ENCODE measurements around the gene GALNT12.

GALNT12 gene

GRCh38 chr9:98805506-98806272 lies 1.8 kb upstream of the GALNT12 start:
- no peak for DNase-seq

- DNase-seq = no peak
These were observed 955 bp upstream of the GALNT12 start for GRCh38 chr9:98806394-98807035.

GRCh38 chr9:98807814-98808195 lies 335 bp downstream of the GALNT12 start:
- DNase-seq = no peak

- no peak for DNase-seq
These were observed 943 bp downstream of the GALNT12 start for GRCh38 chr9:98808411-98808815.

- no peak for DNase-seq
These were observed 1.4 kb downstream of the GALNT12 start for GRCh38 chr9:98808875-98809274.

- DNase-seq = no peak
These were observed 2.0 kb downstream of the GALNT12 start for GRCh38 chr9:98809311-98810101.

GRCh38 chr9:98810102-98810842 lies 2.8 kb downstream of the GALNT12 start:
- no peak for DNase-seq

- DNase-seq = no peak
These were observed 3.7 kb downstream of the GALNT12 start for GRCh38 chr9:98811051-98811650.

GRCh38 chr9:98815391-98815951 lies 8.0 kb downstream of the GALNT12 start:
- no peak for DNase-seq

GRCh38 chr9:98818764-98819163 lies 11.3 kb downstream of the GALNT12 start:
- DNase-seq = no peak

GRCh38 chr9:98819231-98819630 lies 11.8 kb downstream of the GALNT12 start:
- DNase-seq = no peak

GRCh38 chr9:98821831-98822230 lies 14.4 kb downstream of the GALNT12 start:
- no peak for DNase-seq

- DNase-seq = no peak
These were observed 15.2 kb downstream of the GALNT12 start for GRCh38 chr9:98822661-98823060.

GRCh38 chr9:98823666-98824334 lies 16.3 kb downstream of the GALNT12 start:
- DNase-seq = no peak

- no peak for DNase-seq
These were observed 17.9 kb downstream of the GALNT12 start for GRCh38 chr9:98825414-98825813.

- DNase-seq = no peak
These were observed 19.2 kb downstream of the GALNT12 start for GRCh38 chr9:98826716-98827115.

- no peak for DNase-seq
These were observed 22.3 kb downstream of the GALNT12 start for GRCh38 chr9:98829766-98830165.

- DNase-seq = no peak
These were observed 23.1 kb downstream of the GALNT12 start for GRCh38 chr9:98830554-98830953.

- no peak for DNase-seq
These were observed 24.2 kb downstream of the GALNT12 start for GRCh38 chr9:98831696-98832095.

- no peak for DNase-seq
These were observed 25.3 kb downstream of the GALNT12 start for GRCh38 chr9:98832768-98833089.

GRCh38 chr9:98833090-98833956 lies 25.9 kb downstream of the GALNT12 start:
- DNase-seq = no peak
